AG04450 (cell line): ENCODE data around the gene ANKS1B. TPM values are rescaled to one million over a fixed set of nuclear protein-coding genes. Genes with fewer than 3 reads are reported as not detected.

ENCODE experiments used
- CTCF ChIA-PET: fragments of 300-600, 350-600 bp; formaldehyde crosslinking; extraction: SDS; loops from one replicate; lab custom pipeline; 2022; ENCODE audit warnings: antibody characterized with exemption, inconsistent platforms; lab: Charles Lee
- POLR2A ChIA-PET: fragments of 350-600 bp; formaldehyde crosslinking; extraction: SDS; loops from one replicate; lab custom pipeline; 2021; ENCODE audit warnings: antibody characterized with exemption, inconsistent platforms; lab: Yijun Ruan, JAX
- DNase-seq: peaks from one replicate; pipeline ENCODE4 v3.0.0-alpha.2; 2011; ENCODE audit warnings: low read depth, low spot score
- H3K27ac ChIP-seq: one replicate; pipeline ENCODE4 v1.5.1; 2012; ENCODE audit warnings: low read depth, low read length, control low read depth
- H3K27me3 ChIP-seq: one replicate; pipeline ENCODE4 v1.6.0; 2012; ENCODE audit warnings: low read length; ENCODE audit not compliant: control insufficient read depth, insufficient read depth
- H3K4me3 ChIP-seq: 2 replicates; pipeline ENCODE4 v1.5.1; 2011; ENCODE audit warnings: mild to moderate bottlenecking, low read depth, low read length, control low read depth
- H3K9me3 ChIP-seq: 2 replicates; pipeline ENCODE4 v1.5.1; 2012; ENCODE audit warnings: low read length; ENCODE audit not compliant: control insufficient read depth, insufficient read depth
- polyA plus RNA-seq: library from polyadenylated mRNA; depleted of rRNA; stranded (reverse); fragments of >200 nt; gene quantifications from 2 replicates; pipeline ENCODE4 v1.2.3, GENCODE V29; 2011
- TF ChIP-seq, protein P1 (sequence below): IDR thresholded peaks from 2 replicates; pipeline ENCODE4 v1.5.1; 2011; ENCODE audit warnings: low read depth, low read length, control low read depth, inconsistent platforms

Gene ANKS1B
- polyA plus RNA-seq, 1 experiment: 0.22 TPM

DNA sequence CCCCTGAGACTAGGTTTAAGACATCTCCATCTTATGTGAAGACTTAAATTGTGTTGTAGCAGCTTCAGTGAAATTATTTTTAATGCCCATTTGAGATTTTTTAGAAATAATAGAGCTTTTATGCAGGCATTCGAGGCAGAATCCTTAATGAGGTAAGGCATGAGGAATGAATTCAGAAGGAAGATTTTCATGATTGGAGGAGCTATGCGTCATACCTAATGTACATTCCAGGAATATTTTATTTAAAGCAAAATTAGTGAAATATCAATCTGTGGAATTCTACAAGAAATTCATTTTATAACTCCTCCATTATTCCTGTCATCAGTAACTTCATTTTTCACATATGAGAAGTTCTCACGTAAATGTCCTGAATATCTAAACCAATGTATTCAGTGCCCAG lies 373.1 kb downstream of the ANKS1B start:
- Histone ChIP-seq H3K9me3 (no peaks in the 10 kb centered on the region), H3K4me3 (no peak overlapping the region), H3K27ac (no peak overlapping the region), H3K27me3 (no peaks in the 10 kb centered on the region)
- ChIA-PET CTCF (no interaction called here), POLR2A (no interaction called here)
- TF ChIP-seq, protein P1, sequence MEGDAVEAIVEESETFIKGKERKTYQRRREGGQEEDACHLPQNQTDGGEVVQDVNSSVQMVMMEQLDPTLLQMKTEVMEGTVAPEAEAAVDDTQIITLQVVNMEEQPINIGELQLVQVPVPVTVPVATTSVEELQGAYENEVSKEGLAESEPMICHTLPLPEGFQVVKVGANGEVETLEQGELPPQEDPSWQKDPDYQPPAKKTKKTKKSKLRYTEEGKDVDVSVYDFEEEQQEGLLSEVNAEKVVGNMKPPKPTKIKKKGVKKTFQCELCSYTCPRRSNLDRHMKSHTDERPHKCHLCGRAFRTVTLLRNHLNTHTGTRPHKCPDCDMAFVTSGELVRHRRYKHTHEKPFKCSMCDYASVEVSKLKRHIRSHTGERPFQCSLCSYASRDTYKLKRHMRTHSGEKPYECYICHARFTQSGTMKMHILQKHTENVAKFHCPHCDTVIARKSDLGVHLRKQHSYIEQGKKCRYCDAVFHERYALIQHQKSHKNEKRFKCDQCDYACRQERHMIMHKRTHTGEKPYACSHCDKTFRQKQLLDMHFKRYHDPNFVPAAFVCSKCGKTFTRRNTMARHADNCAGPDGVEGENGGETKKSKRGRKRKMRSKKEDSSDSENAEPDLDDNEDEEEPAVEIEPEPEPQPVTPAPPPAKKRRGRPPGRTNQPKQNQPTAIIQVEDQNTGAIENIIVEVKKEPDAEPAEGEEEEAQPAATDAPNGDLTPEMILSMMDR: no peak
- no peak for DNase-seq

DNA sequence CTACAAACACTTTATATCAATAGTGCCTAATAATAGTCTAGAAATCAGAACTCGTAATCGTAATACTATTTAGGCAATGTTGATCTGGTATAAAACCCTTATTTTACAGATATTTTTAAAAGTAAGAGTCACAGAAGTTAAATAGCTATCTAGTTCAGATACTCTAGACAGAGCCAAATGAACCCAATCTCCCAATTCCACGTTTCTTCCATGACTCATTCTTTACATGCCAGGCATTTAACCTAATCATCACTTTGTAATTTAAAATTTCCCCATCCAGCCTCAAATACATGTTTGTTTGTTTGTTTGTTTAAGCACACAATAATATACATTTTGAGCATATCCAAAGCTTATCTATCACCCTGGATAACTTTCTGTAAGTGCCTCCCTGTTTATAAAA lies 373.6 kb downstream of the ANKS1B start:
- H3K27ac ChIP-seq: no peak overlapping the region
- no peak overlapping the region for H3K4me3 ChIP-seq
- no peaks in the 10 kb centered on the region for H3K27me3 ChIP-seq
- POLR2A ChIA-PET: no interaction called here
- no peak for DNase-seq
- TF ChIP-seq, protein P1: no peak
- H3K9me3 ChIP-seq: no peaks in the 10 kb centered on the region
- CTCF ChIA-PET: no interaction called here

DNA sequence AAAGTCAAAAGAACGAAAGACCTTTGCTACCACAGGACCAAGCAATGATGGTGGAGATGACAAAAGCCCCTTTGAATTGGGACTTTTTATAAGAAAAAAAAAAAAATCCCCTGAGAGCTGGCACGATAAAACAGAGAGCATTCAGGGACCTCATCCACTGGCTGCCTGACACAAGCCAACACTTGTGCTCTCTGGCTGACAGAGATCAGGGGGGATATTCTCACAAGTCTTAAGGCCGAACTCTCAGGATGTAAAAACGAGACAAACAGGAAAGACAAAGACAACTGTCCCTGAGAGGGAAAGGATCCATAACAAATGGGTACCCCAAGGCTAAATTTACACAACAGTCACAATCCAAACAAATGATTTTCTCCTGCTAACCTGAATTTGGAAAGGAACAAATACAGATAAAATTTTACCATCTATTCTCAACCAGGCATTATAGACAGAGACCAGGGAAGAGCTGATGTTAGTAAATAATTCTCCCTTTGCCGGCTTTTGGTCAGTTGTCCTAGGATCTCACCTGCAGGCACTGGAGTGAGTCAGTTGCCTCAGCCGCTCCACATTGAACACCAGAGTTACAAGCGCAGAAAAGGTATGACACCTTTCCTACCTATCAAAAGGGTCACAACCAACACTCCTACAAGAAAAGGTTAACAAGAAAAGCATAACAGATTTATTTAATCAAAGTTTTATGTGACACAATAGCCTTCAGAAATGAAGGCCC lies 375.1 kb downstream of the ANKS1B start:
- Histone ChIP-seq H3K9me3 (no peaks in the 10 kb centered on the region), H3K27ac (no peak overlapping the region), H3K27me3 (no peaks in the 10 kb centered on the region), H3K4me3 (no peak overlapping the region)
- ChIA-PET POLR2A (no interaction called here), CTCF (no interaction called here)
- TF ChIP-seq, protein P1: no peak
- no peak for DNase-seq

DNA sequence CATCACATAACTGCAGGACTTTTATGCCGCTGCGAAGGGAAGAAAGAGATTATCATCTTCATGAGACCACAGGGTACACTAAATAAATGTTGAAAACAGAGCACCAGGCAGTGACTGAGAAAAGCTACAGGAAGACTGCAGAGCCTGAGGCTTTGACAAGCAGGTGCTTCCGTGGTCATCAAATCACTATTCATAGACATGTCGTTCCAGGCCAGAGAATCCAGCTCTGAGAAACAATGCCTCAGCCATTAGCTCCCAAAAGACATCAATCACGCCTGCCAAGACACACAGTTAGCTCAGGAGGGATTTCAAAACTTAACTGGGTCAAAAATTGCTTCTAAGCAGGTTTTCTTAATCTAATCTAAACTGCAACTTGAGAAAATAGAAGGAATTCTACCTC lies 384.3 kb downstream of the ANKS1B start:
- H3K27me3 ChIP-seq: no peaks in the 10 kb centered on the region
- DNase-seq: no peak
- no peak overlapping the region for H3K27ac ChIP-seq
- H3K9me3 ChIP-seq: no peaks in the 10 kb centered on the region
- H3K4me3 ChIP-seq: no peak overlapping the region
- TF ChIP-seq, protein P1: no peak
- ChIA-PET CTCF (no interaction called here), POLR2A (no interaction called here)

DNA sequence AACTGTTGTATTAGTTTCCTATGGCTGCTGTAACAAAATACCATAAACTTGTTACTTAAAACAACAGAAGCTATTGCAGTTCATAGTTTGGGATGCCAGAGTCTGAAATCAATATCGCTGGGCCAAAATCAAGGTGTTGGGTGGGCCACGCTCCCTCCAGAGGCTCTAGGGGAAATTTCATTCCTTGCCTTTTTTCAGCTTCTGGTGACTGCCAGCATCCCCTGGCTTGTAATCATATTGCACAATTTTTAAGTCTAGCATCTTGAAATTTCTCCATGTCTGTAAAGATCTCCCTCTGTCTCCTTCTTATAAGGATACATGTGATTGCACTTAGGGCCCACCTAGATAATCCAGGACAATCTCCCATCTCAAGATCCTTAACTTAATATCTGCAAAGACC lies 386.0 kb downstream of the ANKS1B start:
- no peaks in the 10 kb centered on the region for H3K9me3 ChIP-seq
- H3K27me3 ChIP-seq: no peaks in the 10 kb centered on the region
- CTCF ChIA-PET: no interaction called here
- H3K27ac ChIP-seq: no peak overlapping the region
- POLR2A ChIA-PET: no interaction called here
- TF ChIP-seq, protein P1: no peak
- no peak overlapping the region for H3K4me3 ChIP-seq
- no peak for DNase-seq
